Smooth muscle cell (in vitro differentiated cells): ENCODE measurements around the gene MSLN. TPM values are rescaled to one million over a fixed set of nuclear protein-coding genes. Genes with fewer than 3 reads are reported as not detected.

ENCODE experiments used
- DNase-seq: peaks from one replicate; lab custom pipeline; 2025; ENCODE audit not compliant: unreplicated experiment; lab: John Stamatoyannopoulos, UW
- H2AFZ ChIP-seq: fragments of 200-600 bp; sonication (generic); 2 replicates; pipeline ENCODE4 v1.6.0; 2016; ENCODE audit warnings: antibody characterized with exemption, low read depth, mild to moderate bottlenecking
- H3F3A ChIP-seq: fragments of 200-600 bp; sonication (generic); 2 replicates; pipeline ENCODE4 v1.6.0; 2017; ENCODE audit warnings: antibody characterized with exemption, low read depth
- H3K27ac ChIP-seq: fragments of 200-600 bp; sonication (generic); 2 replicates; pipeline ENCODE4 v1.5.1; 2016; ENCODE audit warnings: low read depth, mild to moderate bottlenecking
- H3K27me3 ChIP-seq: fragments of 200-600 bp; sonication (generic); 2 replicates; pipeline ENCODE4 v1.6.1; 2016; ENCODE audit warnings: low read depth, mild to moderate bottlenecking
- H3K36me3 ChIP-seq: fragments of 200-600 bp; sonication (generic); 2 replicates; pipeline ENCODE4 v1.5.1; 2016; ENCODE audit warnings: low read depth
- H3K4me1 ChIP-seq: fragments of 200-600 bp; sonication (generic); 2 replicates; pipeline ENCODE4 v1.5.1; 2016; ENCODE audit warnings: low read depth
- H3K4me2 ChIP-seq: fragments of 200-600 bp; sonication (generic); 2 replicates; pipeline ENCODE4 v1.6.0; 2016; ENCODE audit warnings: mild to moderate bottlenecking
- H3K4me3 ChIP-seq: fragments of 200-600 bp; sonication (generic); 2 replicates; pipeline ENCODE4 v1.5.1; 2016; ENCODE audit warnings: mild to moderate bottlenecking
- H3K79me2 ChIP-seq: fragments of 200-600 bp; sonication (generic); 2 replicates; pipeline ENCODE4 v1.6.0; 2016; ENCODE audit warnings: low read depth, mild to moderate bottlenecking
- H3K9ac ChIP-seq: fragments of 200-600 bp; sonication (generic); 2 replicates; pipeline ENCODE4 v1.6.0; 2016; ENCODE audit warnings: low read depth
- H3K9me3 ChIP-seq: fragments of 200-600 bp; sonication (generic); replicated peaks from 2 replicates; pipeline ENCODE4 v1.5.1; 2016; ENCODE audit warnings: low read depth
- H4K20me1 ChIP-seq: fragments of 200-600 bp; sonication (generic); 2 replicates; pipeline ENCODE4 v1.6.0; 2016; ENCODE audit warnings: low read depth
- WGBS: methylation state at CpG from one replicate; pipeline ENCODE4 v1.1.7; 2016; ENCODE audit warnings: low lambda C conversion rate; 5-methylcytosine and 5-hydroxymethylcytosine counted together
- polyA plus RNA-seq: library from polyadenylated mRNA; unstranded; fragments of >200 nt; fragmentation: Nextera tagmentation; extraction: Ambion mirVana; gene quantifications from 2 replicates; pipeline ENCODE4 v1.2.1, GENCODE V29; 2016
- total RNA-seq: library from RNA; depleted of rRNA; stranded (reverse); fragments of >200 nt; gene quantifications from 2 replicates; pipeline ENCODE4 v1.2.3, GENCODE V29; 2014
- TF ChIP-seq, protein P1 (sequence below): fragments of 200-600 bp; sonication (generic); IDR thresholded peaks from 2 replicates; pipeline ENCODE4 v1.5.1; 2017; ENCODE audit warnings: borderline replicate concordance, mild to moderate bottlenecking, antibody characterized with exemption; ENCODE audit not compliant: insufficient read depth, poor library complexity, severe bottlenecking

MSLN gene
- total RNA-seq (0.18 and 3.7 TPM in 2 replicates), polyA plus RNA-seq (0.26 and 1.2 TPM in 2 replicates)

- no peak for DNase-seq
- Histone ChIP-seq H3K4me2 (no peak within 1 kb of the TSS), H3K27me3 (no peaks in the 10 kb centered on the region), H4K20me1 (no peaks in the 10 kb centered on the region), H3K79me2 (no peaks in the 10 kb centered on the region), H2AFZ (no peak within 1 kb of the TSS), H3K4me1 (no peaks in the 10 kb centered on the region), H3K4me3 (no peak within 1 kb of the TSS), H3K9ac (no peak within 1 kb of the TSS), H3K36me3 (no peaks in the 10 kb centered on the region), H3F3A (no peaks in the 10 kb centered on the region), H3K27ac (no peak within 1 kb of the TSS), H3K9me3 (no peaks in the 10 kb centered on the region)
- 86% methylated on average over 31 of the region's 37 CpGs for WGBS
- TF ChIP-seq, protein P1, sequence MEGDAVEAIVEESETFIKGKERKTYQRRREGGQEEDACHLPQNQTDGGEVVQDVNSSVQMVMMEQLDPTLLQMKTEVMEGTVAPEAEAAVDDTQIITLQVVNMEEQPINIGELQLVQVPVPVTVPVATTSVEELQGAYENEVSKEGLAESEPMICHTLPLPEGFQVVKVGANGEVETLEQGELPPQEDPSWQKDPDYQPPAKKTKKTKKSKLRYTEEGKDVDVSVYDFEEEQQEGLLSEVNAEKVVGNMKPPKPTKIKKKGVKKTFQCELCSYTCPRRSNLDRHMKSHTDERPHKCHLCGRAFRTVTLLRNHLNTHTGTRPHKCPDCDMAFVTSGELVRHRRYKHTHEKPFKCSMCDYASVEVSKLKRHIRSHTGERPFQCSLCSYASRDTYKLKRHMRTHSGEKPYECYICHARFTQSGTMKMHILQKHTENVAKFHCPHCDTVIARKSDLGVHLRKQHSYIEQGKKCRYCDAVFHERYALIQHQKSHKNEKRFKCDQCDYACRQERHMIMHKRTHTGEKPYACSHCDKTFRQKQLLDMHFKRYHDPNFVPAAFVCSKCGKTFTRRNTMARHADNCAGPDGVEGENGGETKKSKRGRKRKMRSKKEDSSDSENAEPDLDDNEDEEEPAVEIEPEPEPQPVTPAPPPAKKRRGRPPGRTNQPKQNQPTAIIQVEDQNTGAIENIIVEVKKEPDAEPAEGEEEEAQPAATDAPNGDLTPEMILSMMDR, result no peak
Observed at GRCh38 chr16:760545-761343, at the start of gene MSLN. MSLN (plus strand) TSS chr16:760734; CDS start chr16:762681, 1,947 bp downstream.

DNA sequence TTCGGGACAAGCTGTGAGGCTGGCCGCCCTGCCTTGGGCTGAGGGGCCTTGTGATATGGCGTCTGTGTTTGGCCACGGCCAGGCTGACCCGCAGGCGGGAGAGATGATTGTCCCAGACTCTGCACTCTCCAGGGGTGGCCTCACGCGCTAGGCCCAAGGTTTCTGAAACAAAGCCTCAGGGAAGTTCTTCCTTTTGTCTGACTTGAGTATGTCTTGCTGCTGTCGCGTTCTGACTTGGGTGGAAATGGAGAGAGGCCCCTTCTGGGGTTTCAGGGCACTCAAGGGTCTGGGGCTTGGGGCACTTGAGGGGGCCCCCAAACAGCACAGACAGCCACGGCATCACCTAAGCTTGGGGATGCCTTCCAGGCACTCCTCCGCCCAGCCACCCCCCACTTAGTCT, 49.5 kb upstream of the MSLN start:
- H3K9ac ChIP-seq, result no peak overlapping the region
- peaks cover 8% of the 10 kb centered on the region for H3K4me1 ChIP-seq
- no peak for DNase-seq
- peaks cover 4% of the 10 kb centered on the region for H4K20me1 ChIP-seq
- H3F3A ChIP-seq, result no peaks in the 10 kb centered on the region
- WGBS, result 84% methylated on average over 12 of the region's 12 CpGs
- H3K4me3 ChIP-seq, result no peak overlapping the region
- H3K36me3 ChIP-seq, result no peaks in the 10 kb centered on the region
- no peak overlapping the region for H2AFZ ChIP-seq
- H3K9me3 ChIP-seq, result no peaks in the 10 kb centered on the region
- TF ChIP-seq, protein P1, result no peak
- H3K79me2 ChIP-seq, result no peaks in the 10 kb centered on the region
- H3K27me3 ChIP-seq, result peaks cover 33% of the 10 kb centered on the region
- H3K27ac ChIP-seq, result no peak overlapping the region
- no peak overlapping the region for H3K4me2 ChIP-seq

- 21% methylated on average over 25 of the region's 25 CpGs for WGBS
- DNase-seq, result peak; percentile 32
Observed at GRCh38 chr16:711548-712320, 48.8 kb upstream of the MSLN start.

More at GRCh38 chr16:711548-712320, 48.8 kb upstream of the MSLN start:
- Histone ChIP-seq H3K9me3 (no peaks in the 10 kb centered on the region), H3K4me2 (no peak overlapping the region), H4K20me1 (peaks cover 8% of the 10 kb centered on the region), H3K4me3 (no peak overlapping the region), H3K4me1 (peaks cover 13% of the 10 kb centered on the region), H3K27me3 (peaks cover 26% of the 10 kb centered on the region), H3K9ac (no peak overlapping the region), H3K36me3 (no peaks in the 10 kb centered on the region), H3K27ac (no peak overlapping the region), H3K79me2 (no peaks in the 10 kb centered on the region), H3F3A (no peaks in the 10 kb centered on the region), H2AFZ (no peak overlapping the region)
- TF ChIP-seq, protein P1, result peak; percentile 95
